ENCODE data around the gene ZBTB40.

- TF ChIP-seq CTCF (IDR thresholded peaks at IDR 0.05) (no peak), POLR2A (IDR thresholded peaks at IDR 0.05) (no peak)
Observed at GRCh38 chr1:22485431-22485830, 33.8 kb downstream of the ZBTB40 start.
